K562 (cell line): ENCODE measurements around the gene HARS2. TPM values are rescaled to one million over a fixed set of nuclear protein-coding genes. Genes with fewer than 3 reads are reported as not detected.

Experiments
- ATF7 ChIP-seq: fragments of 450-650 bp; IDR thresholded peaks from 2 replicates; pipeline ENCODE4 v1.7.1; 2014; ENCODE audit warnings: mild to moderate bottlenecking, moderate library complexity
- CREB1 ChIP-seq, 2 experiments: sonication (generic) in 1 of 2; formaldehyde crosslinking in 1 of 2; IDR thresholded peaks; 2 replicates each; pipeline versions ENCODE4 v1.6.1 to v1.8.0; 2012 to 2022; ENCODE audit warnings: inconsistent platforms in 1 of 2, mild to moderate bottlenecking in 1 of 2, missing genetic modification reagents in 1 of 2, moderate library complexity in 1 of 2
- HMG20A ChIP-seq: fragments of 450-650 bp; formaldehyde crosslinking; conservative IDR thresholded peaks from 2 replicates; pipeline ENCODE4 v1.4.0; 2020; ENCODE audit warnings: mild to moderate bottlenecking, mixed read lengths
- HOMEZ ChIP-seq: fragments of 250-450 bp; sonication (Bioruptor Pico); IDR thresholded peaks from 2 replicates; pipeline ENCODE4 v1.4.0; 2020; ENCODE audit warnings: mild to moderate bottlenecking, moderate library complexity
- MTA1 ChIP-seq: fragments of 450-650 bp; IDR thresholded peaks from 2 replicates; pipeline ENCODE4 v1.6.1; 2017; ENCODE audit warnings: borderline replicate concordance
- NFXL1 ChIP-seq: fragments of 450-650 bp; formaldehyde crosslinking; IDR thresholded peaks from 2 replicates; pipeline ENCODE4 v1.4.0; 2021; ENCODE audit warnings: mild to moderate bottlenecking
- NONO ChIP-seq, 2 experiments: fragments of 200-400 bp in 1 of 2; fragments of 450-650 bp in 1 of 2; formaldehyde crosslinking in 1 of 2; IDR thresholded peaks; 2 replicates each; pipeline ENCODE4 v1.6.1; 2017; ENCODE audit warnings: low read depth in 2 of 2, mild to moderate bottlenecking in 2 of 2, moderate library complexity in 2 of 2, low read length in 1 of 2
- POLR2G ChIP-seq: fragments of 200-400 bp; formaldehyde crosslinking; IDR thresholded peaks from 2 replicates; pipeline ENCODE4 v1.6.1; 2017; ENCODE audit warnings: low read depth, mild to moderate bottlenecking, antibody characterized with exemption, low read length, moderate library complexity
- PTBP1 ChIP-seq: fragments of 200-400 bp; formaldehyde crosslinking; IDR thresholded peaks from 2 replicates; pipeline ENCODE4 v1.6.1; 2017; ENCODE audit warnings: low read depth, low read length
- PURB ChIP-seq: sonication (generic); formaldehyde crosslinking; IDR thresholded peaks from 2 replicates; pipeline ENCODE4 v1.9.0; 2021; ENCODE audit warnings: low read depth, mild to moderate bottlenecking, missing genetic modification reagents
- SMAD4 ChIP-seq: fragments of 250-450 bp; sonication (Bioruptor Pico); conservative IDR thresholded peaks from 2 replicates; pipeline ENCODE4 v1.8.0; 2021; ENCODE audit warnings: inconsistent platforms, mild to moderate bottlenecking, moderate library complexity
- SP2 ChIP-seq: IDR thresholded peaks from 2 replicates; pipeline ENCODE4 v1.6.1; 2011; ENCODE audit warnings: mild to moderate bottlenecking, low read depth, low read length, moderate library complexity; ENCODE audit not compliant: poor library complexity, severe bottlenecking; ENCODE audit errors: extremely low read depth
- SREBF1 ChIP-seq: fragments of 150-350 bp; IDR thresholded peaks from 2 replicates; pipeline ENCODE4 v1.6.1; 2014; ENCODE audit warnings: antibody characterized with exemption, low read depth, low read length, borderline replicate concordance
- XRCC4 ChIP-seq: IDR thresholded peaks from one replicate; pipeline ENCODE4 v1.6.1; 2011; ENCODE audit not compliant: insufficient read depth, insufficient read length; ENCODE audit errors: extremely low read depth
- ZFP1 ChIP-seq: fragments of 450-650 bp; formaldehyde crosslinking; IDR thresholded peaks from 2 replicates; pipeline ENCODE4 v1.4.0; 2020; ENCODE audit warnings: mild to moderate bottlenecking, mixed read lengths
- polyA plus RNA-seq, 8 experiments: library from polyadenylated mRNA; depleted of rRNA in 4 of 8; stranded (reverse) in 5 of 8; unstranded in 3 of 8; fragments of >200 nt; fragmentation: Nextera tagmentation in 2 of 8; fragmentation: Illumina TruSeq in 1 of 8; extraction: Ambion mirVana in 2 of 8; extraction: Trizol in 1 of 8; gene quantifications; 2 replicates each; pipeline versions ENCODE4 v1.2.1 to v1.2.3, GENCODE V29; 2011 to 2014; ENCODE audit warnings: inconsistent platforms in 1 of 8, missing spikeins in 1 of 8
- total RNA-seq, 7 experiments: library from RNA; depleted of rRNA in 6 of 7; stranded (reverse); fragments of >200 nt in 6 of 7; fragmentation: Illumina TruSeq in 2 of 7; extraction: Trizol in 2 of 7; gene quantifications; 2 replicates each; pipeline versions ENCODE4 v1.2.1 to v1.2.3, GENCODE V29; 2011 to 2021; ENCODE audit warnings: low replicate concordance in 1 of 7
- TF ChIP-seq, protein P1 (sequence below): fragments of 250-450 bp; sonication (Bioruptor Pico); IDR thresholded peaks from 2 replicates; pipeline ENCODE4 v1.4.0; 2020
- TF ChIP-seq, protein P2 (sequence below): fragments of 250-450 bp; sonication (Bioruptor Pico); IDR thresholded peaks from 2 replicates; pipeline ENCODE4 v1.8.0; 2021; ENCODE audit warnings: moderate library complexity, mild to moderate bottlenecking, inconsistent platforms

Gene HARS2
- total and polyA plus RNA-seq, 9 of the 15 experiments (the other 6 are each of a cell fraction or from before 2014, with no cell fraction given), result 8.5 to 41.6 (median 27.1) TPM

DNA sequence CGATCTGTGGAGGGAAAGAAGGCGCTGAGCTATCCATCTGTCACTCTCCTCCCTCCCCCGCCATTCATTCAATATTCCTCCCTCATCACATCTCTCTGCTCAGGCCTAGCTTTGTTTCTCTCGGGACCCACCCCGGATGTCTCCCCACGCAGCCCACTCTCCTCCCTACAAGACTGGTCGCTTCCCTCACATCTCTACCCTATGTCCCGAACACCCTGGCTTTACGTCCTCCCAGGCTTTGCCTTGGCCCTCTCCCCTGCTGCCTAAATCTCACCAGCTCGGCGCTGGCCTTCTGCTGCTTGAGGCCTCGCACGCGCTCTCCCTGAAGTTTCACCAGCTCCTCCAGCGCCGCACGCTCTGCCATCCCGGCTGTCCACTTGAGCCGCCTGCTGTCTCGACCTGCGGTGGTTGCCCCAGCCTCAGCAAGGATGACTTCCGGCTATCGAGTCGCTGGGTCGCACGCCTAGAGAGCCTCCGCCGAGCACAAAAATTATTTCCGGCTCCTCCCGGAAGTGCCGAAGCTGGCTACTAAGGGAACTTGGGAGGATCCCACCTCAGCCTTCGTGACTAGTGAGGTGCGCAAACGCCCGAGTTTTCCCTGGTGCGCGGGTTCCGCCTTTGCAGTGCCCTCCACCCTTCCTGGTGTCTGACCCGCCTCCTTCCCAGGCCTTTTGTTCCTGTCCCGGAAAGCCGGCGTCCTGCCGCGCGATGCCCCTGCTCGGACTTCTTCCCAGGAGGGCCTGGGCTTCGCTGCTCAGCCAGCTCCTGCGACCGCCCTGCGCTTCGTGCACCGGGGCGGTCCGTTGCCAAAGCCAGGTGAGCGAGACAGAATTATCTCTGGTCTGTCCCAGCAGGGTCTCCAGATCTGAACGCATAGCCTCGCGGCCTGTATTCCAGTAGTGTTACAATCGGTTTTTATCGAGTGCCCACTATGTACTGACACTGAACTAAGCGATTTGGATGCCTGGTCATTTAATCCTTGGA is at the start of gene HARS2, which contains the start of gene HARS1 (continued):
- TF ChIP-seq XRCC4 (no peak), HOMEZ (CRISPR knock-in tag) (no peak), MTA1 (no peak; the same call in 1 of the 2 replicates), CREB1 (IDR thresholded peaks at IDR 0.05) (0 out of 2 replicates have a peak, but pooled peaks have one; percentile 31), CREB1 (CRISPR knock-in tag; IDR thresholded peaks at IDR 0.05) (no peak), SREBF1 (0 out of 2 replicates have a peak, but pooled peaks have one; percentile 35), PURB (CRISPR knock-in tag) (no peak), SP2 (peak; percentile 91), SMAD4 (CRISPR knock-in tag) (peak; percentile 41; the same call in 1 of the 2 replicates), NFXL1 (no peak), PTBP1 (no peak), NONO (IDR thresholded peaks at IDR 0.05; ENCODE audit: low read depth in 2 of 2, low read length in 1 of 2) (peak in 1 of 2 experiments; percentile 7; a peak in 1 of 4 replicates), ZFP1 (CRISPR knock-in tag) (no peak), ATF7 (peak; percentile 80), HMG20A (CRISPR knock-in tag) (no peak), POLR2G (peak; percentile 98)
- TF ChIP-seq, protein P1, sequence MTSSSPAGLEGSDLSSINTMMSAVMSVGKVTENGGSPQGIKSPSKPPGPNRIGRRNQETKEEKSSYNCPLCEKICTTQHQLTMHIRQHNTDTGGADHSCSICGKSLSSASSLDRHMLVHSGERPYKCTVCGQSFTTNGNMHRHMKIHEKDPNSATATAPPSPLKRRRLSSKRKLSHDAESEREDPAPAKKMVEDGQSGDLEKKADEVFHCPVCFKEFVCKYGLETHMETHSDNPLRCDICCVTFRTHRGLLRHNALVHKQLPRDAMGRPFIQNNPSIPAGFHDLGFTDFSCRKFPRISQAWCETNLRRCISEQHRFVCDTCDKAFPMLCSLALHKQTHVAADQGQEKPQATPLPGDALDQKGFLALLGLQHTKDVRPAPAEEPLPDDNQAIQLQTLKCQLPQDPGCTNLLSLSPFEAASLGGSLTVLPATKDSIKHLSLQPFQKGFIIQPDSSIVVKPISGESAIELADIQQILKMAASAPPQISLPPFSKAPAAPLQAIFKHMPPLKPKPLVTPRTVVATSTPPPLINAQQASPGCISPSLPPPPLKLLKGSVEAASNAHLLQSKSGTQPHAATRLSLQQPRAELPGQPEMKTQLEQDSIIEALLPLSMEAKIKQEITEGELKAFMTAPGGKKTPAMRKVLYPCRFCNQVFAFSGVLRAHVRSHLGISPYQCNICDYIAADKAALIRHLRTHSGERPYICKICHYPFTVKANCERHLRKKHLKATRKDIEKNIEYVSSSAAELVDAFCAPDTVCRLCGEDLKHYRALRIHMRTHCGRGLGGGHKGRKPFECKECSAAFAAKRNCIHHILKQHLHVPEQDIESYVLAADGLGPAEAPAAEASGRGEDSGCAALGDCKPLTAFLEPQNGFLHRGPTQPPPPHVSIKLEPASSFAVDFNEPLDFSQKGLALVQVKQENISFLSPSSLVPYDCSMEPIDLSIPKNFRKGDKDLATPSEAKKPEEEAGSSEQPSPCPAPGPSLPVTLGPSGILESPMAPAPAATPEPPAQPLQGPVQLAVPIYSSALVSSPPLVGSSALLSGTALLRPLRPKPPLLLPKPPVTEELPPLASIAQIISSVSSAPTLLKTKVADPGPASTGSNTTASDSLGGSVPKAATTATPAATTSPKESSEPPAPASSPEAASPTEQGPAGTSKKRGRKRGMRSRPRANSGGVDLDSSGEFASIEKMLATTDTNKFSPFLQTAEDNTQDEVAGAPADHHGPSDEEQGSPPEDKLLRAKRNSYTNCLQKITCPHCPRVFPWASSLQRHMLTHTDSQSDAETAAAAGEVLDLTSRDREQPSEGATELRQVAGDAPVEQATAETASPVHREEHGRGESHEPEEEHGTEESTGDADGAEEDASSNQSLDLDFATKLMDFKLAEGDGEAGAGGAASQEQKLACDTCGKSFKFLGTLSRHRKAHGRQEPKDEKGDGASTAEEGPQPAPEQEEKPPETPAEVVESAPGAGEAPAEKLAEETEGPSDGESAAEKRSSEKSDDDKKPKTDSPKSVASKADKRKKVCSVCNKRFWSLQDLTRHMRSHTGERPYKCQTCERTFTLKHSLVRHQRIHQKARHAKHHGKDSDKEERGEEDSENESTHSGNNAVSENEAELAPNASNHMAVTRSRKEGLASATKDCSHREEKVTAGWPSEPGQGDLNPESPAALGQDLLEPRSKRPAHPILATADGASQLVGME (CRISPR knock-in tag), result 0 out of 2 replicates have a peak, but pooled peaks have one; percentile 54
- TF ChIP-seq, protein P2, sequence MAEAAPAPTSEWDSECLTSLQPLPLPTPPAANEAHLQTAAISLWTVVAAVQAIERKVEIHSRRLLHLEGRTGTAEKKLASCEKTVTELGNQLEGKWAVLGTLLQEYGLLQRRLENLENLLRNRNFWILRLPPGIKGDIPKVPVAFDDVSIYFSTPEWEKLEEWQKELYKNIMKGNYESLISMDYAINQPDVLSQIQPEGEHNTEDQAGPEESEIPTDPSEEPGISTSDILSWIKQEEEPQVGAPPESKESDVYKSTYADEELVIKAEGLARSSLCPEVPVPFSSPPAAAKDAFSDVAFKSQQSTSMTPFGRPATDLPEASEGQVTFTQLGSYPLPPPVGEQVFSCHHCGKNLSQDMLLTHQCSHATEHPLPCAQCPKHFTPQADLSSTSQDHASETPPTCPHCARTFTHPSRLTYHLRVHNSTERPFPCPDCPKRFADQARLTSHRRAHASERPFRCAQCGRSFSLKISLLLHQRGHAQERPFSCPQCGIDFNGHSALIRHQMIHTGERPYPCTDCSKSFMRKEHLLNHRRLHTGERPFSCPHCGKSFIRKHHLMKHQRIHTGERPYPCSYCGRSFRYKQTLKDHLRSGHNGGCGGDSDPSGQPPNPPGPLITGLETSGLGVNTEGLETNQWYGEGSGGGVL (CRISPR knock-in tag), result no peak
